CD4-positive, alpha-beta T cell treated with Interleukin-4 for 4 hours (primary cell): Measurements from ENCODE around the gene FGGY.
"Not testable (repeated sequence)": the region's sequence is repeated elsewhere in the genome, so short reads cannot be mapped to it uniquely, and the experiment has no call there.

Experiments
- DNase-seq: peaks from one replicate; pipeline ENCODE4 v3.0.0-alpha.2; 2020

FGGY gene

DNA sequence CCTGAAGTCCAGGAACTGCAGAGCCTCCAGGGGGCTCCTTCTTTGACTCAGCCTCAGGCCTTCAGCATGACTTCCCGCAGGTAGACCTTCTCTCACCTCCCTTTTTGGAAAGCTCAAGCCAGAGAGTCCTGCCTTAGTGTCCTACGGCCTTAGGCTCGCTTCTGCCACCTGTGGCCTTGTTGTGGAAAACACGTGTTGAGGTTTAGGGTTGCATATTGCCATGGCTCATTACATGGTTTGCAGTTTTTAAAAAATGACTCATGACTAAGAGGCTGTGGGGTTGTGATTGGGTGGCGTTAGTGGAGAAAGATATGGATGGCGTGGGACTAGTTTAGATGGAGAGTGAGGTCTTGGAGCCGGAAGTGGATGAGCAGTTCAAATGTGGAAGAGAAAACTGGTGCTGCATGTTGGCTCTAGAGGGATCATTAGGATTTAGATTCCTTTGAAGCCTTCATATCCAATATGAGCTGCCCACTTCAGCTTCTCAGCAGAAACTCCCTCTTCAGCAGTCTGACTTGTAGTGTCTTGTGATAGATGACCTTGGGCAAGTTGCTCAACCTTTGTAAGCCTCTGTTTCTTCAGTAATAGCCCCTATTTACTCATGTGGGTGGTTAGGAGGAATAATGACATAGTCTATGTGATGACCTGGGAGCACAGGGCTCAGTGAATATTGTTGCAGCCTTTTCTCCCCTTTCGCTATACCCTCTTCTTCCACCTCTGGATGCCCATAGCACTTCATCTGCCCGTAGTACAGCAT lies 6.5 kb upstream of the FGGY start:
- DNase-seq: no peak

DNA sequence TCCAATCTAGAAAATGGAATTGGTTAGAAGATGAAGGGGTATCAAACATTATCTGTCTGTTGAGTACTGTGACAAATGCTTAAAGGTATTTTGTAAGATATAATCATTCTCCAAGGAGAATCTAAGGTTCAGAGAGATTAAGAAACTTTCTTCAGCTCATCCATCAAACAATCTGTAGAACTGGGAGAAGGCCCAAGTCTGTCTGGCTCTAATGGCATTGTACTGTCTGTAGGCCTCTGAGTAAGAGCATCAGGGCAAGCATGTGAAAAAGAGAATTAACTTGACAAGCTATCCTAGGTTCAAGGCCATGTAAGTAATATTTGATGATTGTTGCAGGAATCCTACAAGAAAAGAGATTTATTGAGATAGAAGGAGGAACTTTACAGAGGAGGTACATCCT lies 5.3 kb upstream of the FGGY start:
- DNase-seq: no peak

DNA sequence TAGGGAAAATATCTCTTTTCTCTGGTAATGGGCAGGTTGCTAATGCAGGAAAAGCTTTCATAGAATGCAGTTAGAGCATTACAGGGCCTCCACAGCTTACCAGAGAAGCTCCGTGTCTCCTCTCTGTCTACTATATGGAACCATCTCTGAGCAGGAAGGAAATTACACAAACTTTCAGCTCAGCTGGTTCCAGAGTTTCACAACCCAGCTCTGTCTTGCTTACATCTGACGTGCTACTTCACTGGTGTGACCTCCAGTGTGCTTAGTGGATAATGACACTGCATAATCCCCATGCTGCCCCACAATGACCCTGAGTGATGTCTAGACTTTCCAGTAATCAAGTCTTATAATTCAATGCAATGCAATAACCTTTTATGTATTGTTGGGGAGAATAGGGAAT lies 4.3 kb upstream of the FGGY start:
- peak; percentile 29 for DNase-seq

DNA sequence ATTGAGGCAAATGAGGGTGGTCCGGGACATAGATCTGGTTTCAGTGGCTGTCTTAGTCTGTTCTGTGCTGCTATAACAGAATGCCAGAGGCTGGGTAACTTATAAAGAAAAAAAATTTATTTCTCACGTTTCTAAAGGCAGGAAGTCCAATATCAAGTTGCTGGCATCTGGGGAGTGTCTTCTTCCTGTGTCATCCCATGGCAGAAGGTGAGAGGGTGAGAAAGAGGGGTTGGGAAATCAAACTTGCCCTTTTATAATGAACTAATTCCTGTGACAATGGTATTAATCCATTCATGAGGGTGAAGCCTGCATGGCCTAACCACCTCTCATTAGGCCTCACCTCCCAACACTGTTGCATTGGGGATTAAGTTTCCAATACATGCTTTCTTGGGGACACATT lies 3.7 kb upstream of the FGGY start:
- no peak for DNase-seq

DNA sequence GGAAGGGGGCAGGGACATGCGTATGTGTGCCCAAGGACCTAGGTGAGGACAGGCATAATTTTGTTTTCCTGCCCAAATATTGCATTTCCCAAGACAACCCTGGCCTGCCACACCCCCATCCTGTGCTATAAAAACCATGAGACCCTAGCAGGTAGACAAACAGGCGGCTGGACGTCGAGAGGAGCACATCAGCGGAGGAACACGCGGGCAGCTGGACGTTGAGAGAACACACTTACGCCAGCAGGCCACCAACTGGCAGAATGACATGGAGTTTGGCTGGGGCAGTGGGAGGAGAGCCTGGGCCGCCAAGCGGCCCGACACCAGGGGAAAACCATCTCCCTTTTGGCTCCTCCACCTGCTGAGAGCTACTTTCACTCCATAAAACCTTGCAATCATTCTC lies 3.0 kb upstream of the FGGY start:
- no peak for DNase-seq

DNA sequence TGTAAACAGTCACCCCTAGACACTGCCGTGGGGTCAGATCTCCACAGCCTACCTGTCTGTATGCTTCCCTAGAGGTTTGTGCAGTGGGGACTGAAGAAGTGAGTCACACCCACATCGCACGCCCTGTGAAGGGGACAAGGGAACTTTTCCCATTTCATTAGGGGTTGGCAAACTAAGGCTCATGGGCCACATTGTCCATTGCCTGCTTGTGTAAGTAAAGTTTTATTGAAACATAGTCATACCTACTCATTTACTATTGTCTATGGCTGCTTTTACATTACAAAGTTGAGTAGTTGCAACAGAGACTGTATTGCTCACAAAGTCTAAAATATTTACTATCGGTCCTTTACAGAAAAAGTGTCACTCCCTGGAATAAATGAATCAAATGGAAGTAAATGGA lies 2.5 kb upstream of the FGGY start:
- DNase-seq: no peak

DNA sequence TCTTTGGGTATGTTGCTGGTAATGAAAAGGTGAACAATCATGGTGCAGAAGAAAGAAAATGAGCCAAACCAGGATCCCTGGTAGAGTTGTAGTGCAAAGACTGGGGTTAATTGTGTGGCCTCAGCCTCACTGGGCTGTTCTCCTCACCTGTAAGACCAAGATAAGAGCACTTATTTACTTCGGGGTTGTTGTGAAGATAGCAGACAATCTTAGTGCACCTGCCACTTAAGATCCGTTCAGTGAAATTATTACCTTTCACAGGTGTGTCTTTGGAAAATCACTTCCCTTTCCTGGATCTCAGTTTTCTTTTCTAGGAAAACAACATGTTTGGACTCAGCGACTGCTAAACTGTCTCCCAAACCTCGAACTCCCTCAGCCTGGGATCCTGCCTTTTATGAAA lies 1.3 kb upstream of the FGGY start:
- DNase-seq: no peak

DNA sequence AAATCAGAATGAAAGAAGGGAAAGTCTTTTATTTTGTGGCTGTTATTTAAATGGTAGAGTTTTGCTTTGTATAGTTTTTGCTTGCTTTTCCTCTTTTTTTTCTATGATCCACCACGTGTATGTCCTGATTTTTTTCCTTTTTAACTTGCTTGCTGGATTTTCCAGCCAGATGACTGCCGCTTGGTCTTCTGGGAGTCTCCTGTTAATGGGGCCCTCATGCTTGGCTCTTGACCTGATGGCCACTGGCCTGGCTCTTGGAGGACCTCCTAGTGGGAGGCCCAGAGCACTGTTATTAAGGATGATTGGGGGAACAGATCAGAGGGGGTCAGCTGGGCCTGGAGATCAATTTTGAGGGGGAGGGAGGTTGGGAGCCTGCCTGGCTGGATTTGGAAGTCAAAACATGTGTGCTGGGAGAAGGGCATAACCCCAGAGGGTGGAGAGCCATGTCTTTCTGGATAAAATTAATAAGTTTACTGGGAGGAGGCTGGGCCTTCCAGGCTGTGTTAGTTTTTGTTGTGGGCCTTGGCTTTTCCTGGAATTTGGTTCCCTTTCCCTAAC lies 1.2 kb downstream of the FGGY start:
- DNase-seq: no peak

DNA sequence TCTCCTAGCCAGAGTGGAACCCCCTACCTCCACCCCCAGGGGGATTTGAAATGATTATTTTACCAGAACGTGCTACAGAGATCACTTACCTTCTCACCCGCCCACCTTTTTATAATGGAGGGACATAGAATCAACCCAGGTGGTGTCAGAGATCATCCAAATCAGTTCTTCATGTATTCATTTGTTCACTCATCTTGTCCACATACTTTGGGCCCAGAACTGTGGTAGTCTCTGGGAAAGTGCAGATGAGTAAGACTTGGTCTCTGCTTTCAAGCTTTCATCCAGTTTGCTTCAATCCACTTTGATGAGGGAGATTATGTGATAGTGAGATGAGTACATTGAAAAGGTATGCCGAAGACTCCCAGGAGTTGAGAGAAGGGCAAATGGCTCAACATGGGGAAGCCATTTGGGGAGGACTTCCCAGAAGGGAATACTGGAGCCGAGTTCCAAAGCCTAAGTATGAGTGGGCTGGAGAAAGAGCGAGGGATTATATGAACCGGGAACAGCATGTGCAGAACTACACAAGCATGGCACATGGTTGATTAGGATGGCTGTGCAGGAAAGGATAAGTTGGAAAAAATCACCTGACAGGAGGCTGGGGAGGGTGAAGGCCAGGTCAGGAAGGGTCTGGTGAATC lies 1.9 kb downstream of the FGGY start:
- DNase-seq: no peak

DNA sequence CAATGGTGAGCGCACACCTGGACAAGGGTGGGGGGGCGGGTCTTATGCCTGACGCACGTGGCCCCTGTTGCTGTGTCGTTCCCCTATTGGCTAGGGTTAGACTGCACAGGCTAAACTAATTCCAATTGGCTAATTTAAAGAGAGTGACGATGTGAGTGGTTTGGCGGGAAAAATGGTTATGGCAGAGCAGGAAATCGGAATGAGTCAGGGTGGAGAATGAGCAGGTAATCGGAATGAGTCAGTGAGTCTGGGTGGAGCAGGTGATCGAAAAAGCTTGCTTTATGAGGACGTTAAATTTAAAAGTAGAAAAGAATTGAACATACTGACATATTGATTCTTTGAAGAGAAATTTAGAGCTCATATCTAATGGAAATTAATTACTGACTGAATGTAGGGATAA lies 2.8 kb downstream of the FGGY start:
- not testable (repeated sequence) for DNase-seq

DNA sequence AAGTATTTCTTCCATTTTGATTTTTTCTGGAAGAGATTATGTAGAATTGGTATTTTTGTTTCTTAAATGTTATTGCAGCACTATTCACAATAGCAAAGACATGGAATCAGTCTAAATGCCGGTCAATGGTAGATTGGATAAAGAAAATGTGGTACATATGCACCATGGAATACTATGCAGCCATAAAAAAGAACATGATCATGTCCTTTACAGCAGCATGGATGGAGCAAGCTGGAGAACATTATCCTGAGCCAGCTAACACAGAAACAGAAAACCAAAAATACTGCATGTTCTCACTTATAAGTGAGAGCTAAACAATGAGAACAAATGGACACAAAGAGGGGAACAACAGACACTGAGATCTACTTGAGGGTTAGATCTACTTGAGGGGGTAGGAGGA lies 5.4 kb downstream of the FGGY start:
- DNase-seq: no peak

DNA sequence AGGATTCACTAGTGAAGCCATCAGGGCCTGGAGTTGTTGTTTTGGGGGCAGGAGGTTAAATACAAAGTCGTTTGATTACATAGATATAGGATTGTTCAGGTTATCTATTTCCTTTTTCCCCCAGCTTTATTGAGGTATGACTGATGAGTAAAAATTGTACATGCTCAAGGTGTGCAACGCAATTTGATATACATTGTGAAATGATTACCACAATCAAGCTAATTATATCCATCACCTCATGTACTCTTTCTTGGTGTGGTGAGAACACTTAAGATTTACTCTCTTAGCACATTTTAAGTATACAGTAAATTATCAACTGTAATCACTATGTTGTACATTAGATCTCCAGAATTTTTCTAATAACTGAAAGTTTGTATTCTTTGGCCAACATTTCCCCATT lies 6.0 kb downstream of the FGGY start:
- no peak for DNase-seq

DNA sequence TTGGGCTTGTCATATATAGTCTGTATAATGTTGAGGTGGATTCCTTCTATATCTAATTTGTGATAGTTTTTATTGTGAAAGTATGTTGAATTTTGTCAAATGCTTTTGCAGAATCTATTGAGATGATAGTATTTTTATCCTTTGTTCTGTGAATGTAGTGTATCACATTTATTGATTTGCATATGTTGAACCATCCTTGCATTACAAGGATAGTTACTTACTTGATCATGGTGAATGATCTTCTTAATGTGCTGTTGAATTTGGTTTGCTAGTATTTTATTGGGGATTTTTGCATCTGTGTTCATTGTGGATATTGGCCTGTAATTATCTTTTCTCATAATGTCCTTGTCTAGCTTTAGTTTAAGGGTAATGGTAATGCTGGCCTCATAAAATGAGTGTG lies 8.3 kb downstream of the FGGY start:
- no peak for DNase-seq

DNA sequence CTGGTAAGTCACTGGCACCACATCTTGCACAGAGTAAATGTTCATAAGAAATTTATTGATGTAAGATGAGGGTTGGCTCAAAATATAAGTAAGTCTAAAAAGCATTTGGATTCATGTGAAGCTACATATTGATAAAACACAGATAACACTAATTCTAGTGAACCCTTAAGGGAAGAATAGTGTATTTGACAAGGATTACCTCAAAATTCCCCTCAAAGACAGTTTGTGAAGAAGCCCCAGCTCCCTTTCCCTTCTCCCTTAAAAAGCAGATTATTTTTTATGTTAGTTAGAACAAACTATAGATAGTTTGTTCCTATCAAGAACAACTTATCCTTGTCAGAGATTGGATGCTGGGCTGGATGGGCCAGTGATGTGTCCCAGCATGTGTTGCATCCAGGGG lies 10.7 kb downstream of the FGGY start:
- no peak for DNase-seq

DNA sequence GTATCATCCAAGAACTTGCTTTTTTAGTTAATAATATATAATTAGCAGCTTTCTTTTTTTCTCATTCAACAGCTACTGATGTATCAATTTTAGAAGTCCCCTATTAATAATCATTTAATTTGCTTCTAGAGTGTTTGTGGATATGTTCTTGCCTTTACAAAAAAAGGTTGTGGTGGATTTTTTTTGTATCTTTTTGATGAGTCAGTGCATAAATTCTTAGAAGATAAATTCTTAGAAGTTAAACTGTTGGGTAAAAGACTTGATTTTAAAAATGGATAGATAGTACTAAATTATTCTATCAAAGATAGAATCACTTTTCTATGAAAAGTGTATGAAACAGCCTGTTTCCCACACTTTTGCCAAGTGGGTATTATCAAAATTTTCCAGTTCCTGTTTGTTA lies 11.9 kb downstream of the FGGY start:
- DNase-seq: no peak

DNA sequence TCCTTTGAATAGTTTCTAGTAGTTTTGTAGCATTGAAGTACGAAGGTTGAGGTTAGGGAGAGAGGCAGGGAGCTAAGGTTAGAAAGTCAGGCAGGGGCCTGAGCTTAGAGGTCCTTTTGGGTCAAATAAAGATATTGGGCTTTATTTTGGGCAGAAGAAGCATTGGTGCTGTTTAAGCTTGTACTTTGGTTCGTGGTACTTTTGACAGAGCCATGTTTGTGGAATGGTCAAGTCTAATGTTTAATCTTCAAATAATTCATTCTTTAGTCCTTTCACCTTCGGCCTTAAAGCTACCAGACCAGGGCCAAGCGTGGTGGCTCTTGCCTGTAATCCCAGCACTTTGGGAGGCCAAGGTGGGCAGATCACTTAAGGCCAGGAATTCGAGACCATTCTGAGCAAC lies 12.5 kb downstream of the FGGY start:
- DNase-seq: no peak

DNA sequence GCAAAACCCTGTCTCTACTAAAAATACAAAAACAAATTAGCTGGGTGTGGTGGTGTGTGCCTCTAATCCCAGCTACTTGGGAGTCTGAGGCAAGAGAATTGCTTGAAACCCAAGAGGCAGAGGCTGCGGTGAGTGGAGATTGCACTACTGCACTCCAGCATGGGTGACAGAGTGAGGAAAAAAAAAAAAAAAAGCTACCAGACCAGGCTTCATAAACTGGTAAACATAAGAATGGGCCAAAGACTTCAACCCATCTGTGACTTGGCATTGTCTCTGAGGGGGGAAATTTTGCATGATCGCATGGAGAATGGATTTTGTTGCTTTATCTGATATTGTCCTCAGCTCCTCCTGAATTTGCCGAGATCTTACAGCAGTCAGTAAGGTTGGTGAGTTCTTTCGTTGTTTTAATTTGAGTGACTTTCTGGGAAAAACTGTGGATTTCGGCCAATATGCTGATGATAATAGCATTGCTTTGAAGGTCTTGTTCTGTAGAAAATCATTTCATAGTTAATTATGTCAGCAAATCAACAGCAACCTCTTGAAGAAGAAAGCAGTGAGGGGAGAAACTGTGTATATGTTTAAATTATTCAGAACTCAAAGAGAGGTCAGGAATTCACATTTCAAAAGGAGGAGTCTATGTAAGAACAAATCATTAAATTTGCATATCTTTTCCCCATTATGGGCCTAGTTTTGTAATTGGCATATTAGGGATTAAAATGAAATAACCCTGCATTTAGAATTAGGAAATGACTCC lies 13.1 kb downstream of the FGGY start:
- no peak for DNase-seq

DNA sequence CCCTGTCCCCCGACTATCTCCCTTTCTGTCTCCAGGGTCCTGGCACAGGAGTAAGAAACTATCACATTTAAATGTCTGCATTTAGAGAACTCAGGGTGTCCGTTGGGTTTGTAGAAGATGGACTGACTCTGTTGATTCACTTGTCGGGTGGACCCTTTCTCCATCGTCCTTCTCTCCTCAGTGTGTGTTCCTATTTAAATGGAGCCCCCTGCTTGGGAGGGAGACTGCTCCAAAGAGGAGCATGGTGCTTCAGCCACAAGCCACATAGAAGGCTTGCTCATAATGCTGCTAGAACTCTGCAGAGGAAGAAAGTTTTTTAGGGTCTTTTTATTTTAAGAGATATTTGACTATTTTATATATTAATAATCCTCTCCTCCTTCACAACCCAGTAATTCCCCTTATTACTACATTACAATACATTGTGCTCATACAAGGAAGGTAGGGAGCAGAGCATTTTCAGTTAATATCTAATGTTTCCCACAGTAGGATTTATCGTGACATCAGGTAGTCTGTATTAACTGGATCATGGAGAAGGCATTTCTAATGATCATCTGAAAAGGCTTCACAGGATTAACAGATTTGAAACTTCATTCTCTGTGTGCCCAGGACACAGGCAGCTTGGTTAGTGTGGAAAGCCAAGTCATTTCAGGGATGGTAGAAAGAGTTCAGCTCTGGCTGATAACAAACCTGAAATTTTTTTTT lies 13.8 kb downstream of the FGGY start:
- DNase-seq: no peak

DNA sequence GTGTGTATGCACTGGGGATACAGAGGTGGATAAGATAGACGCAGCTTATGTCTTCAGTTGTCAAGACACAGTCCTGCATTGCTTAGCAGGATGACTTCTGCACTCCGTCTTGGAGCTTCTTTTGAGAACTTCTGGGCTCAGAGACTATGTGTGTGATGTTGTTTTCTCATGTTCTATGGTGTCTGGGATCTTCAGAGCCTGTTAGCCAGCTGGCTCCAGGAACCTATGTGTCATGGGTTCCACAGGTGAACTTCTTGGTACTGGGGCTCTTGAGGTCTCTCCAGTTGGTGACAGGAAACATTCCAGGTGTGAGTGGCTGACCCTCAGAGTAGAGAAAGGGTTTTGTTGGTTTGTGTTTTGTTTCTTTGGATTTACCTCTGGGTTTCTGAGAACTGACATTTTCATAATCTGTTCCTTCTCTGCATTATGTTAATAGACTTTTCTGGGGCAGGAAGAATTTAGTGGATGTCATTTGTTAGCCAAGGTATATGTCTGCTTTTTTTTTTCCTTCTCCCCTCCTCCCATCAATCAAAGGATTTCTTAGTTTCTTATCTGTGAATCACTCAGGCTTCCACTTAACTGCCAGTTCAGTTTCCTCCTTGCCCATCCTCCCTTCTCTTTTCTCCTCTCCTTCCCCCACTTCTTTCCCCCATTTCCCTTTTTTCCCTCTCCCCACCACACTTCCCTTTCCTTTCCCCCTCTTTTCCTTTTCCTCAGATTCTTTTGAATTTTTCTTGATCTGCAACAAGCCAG lies 18.1 kb downstream of the FGGY start:
- DNase-seq: no peak

DNA sequence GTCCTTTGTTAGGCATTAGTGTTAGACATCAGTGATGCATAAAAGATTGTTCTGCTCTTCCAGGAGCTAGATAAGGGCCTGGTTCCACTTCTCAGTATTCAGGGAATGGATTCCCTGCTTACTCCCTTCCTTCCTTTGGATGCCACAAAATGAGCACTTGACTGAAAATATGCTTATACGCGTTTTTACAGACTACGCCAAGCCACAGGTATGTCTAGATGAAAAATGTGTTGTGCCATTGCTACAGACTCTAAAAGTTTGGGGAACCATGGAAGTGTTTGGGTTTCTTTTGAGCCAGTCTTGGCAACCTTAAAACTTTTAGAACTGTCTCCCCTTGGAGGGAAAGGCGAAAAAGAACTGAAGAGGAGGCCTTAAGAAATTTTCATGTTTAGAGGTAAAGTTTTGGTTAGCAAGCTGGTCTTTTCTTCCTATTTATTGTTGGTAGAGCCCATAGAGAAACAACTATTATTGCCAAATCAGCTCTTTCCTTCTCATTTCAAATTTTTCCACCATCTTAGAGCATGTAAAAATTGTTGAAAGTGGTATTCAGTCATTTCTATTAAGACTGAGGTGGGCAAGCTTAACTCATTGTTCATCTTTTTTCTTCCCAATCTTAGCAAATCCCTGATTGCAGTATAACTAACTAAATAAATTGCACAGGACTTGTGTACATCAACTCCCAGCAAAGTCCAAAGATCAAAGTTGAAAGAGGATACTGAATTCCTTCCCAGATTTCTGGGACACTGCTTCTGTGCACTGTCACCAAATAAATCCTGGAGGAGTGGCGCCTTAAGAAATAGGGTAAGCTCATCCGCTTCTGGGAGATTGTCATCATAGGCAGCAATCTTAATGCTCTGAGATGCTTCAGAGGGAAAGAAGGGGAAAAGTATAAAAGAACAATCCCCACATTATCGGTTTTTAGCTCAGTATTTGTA lies 18.9 kb downstream of the FGGY start:
- DNase-seq: no peak

DNA sequence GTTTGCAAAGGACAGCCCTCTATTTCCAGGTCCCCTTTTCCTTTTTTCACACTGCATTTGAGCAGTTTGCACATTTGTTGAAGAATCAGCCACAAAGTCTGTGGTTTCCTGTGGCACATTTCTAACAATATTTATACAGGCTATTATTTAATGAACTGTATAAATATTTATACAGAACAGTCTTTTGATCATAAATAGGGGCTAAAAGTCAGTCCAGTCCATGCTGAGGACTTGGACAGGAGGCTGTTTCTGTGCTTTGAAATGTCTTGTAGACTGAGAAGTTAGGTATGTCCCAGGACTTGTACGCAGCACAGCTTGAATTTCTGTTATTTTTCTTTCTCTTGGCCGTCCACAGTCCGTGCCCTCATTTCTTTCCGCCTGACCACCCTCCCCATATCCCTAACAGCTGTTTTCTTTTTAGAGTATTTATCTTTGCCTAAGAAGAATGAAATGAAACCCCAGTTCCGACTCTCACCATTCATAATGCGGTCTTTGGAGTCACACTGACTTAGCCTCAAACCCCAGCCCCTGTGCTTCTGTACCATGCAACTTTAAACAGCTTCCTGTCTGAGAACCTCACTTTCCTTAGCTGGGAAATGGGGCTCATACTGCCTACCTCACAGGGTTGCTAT lies 19.7 kb downstream of the FGGY start:
- DNase-seq: peak; percentile 23
